H9 (cell line): ENCODE results near the gene DNAJC30. TPM values are rescaled to one million over a fixed set of nuclear protein-coding genes. Genes with fewer than 3 reads are reported as not detected.

Experiments
- DNase-seq: peaks from one replicate; pipeline ENCODE4 v3.0.0-alpha.2; 2017
- H2AFZ ChIP-seq: one replicate; pipeline ENCODE4 v1.6.1; 2013; ENCODE audit warnings: mild to moderate bottlenecking, low read length, control low read depth, moderate library complexity
- H2AK5ac ChIP-seq: 2 replicates; pipeline ENCODE4 v1.6.1; 2013; ENCODE audit warnings: low read length, control low read depth, mixed read lengths; ENCODE audit not compliant: insufficient read length
- H2BK120ac ChIP-seq: one replicate; pipeline ENCODE4 v1.6.1; 2013; ENCODE audit warnings: low read depth, mild to moderate bottlenecking, low read length, control low read depth, inconsistent platforms; ENCODE audit not compliant: poor library complexity, severe bottlenecking
- H2BK12ac ChIP-seq: 2 replicates; pipeline ENCODE4 v1.6.1; 2013; ENCODE audit warnings: low read length, control low read depth, mixed read lengths, low read depth; ENCODE audit not compliant: insufficient read length
- H2BK15ac ChIP-seq: 2 replicates; pipeline ENCODE4 v1.6.1; 2013; ENCODE audit warnings: low read depth, low read length, control low read depth
- H2BK20ac ChIP-seq: one replicate; pipeline ENCODE4 v1.6.1; 2013; ENCODE audit warnings: low read depth, mild to moderate bottlenecking, low read length, control low read depth, inconsistent platforms; ENCODE audit not compliant: poor library complexity, severe bottlenecking
- H2BK5ac ChIP-seq: 2 replicates; pipeline ENCODE4 v1.6.1; 2013; ENCODE audit warnings: low read length, control low read depth, mixed read lengths; ENCODE audit not compliant: insufficient read length
- H3K14ac ChIP-seq: 2 replicates; pipeline ENCODE4 v1.6.1; 2013; ENCODE audit warnings: low read length, control low read depth; ENCODE audit not compliant: insufficient read depth
- H3K18ac ChIP-seq: 2 replicates; pipeline ENCODE4 v1.6.1; 2013; ENCODE audit warnings: low read depth, mild to moderate bottlenecking, mixed read lengths, low read length, control low read depth; ENCODE audit not compliant: insufficient read length
- H3K23ac ChIP-seq: 2 replicates; pipeline ENCODE4 v1.6.1; 2013; ENCODE audit warnings: low read length, control low read depth, mixed read lengths, low read depth; ENCODE audit not compliant: insufficient read length
- H3K23me2 ChIP-seq: 2 replicates; pipeline ENCODE4 v1.6.1; 2013; ENCODE audit warnings: low read depth, mild to moderate bottlenecking, mixed read lengths, low read length, control low read depth; ENCODE audit not compliant: insufficient read length, poor library complexity, severe bottlenecking
- H3K27ac ChIP-seq: 2 replicates; pipeline ENCODE4 v1.5.1; 2013; ENCODE audit warnings: low read length, control low read depth, mixed read lengths, low read depth; ENCODE audit not compliant: insufficient read length
- H3K27me3 ChIP-seq: 2 replicates; pipeline ENCODE4 v1.6.1; 2013; ENCODE audit warnings: low read length, control low read depth, inconsistent platforms; ENCODE audit not compliant: insufficient read depth
- H3K4ac ChIP-seq: 2 replicates; pipeline ENCODE4 v1.6.1; 2013; ENCODE audit warnings: low read depth, mild to moderate bottlenecking, control low read depth, inconsistent platforms, low read length, moderate library complexity
- H3K4me1 ChIP-seq: 2 replicates; pipeline ENCODE4 v1.6.1; 2013; ENCODE audit warnings: low read length, control low read depth, inconsistent platforms; ENCODE audit not compliant: insufficient read depth
- H3K4me2 ChIP-seq: 2 replicates; pipeline ENCODE4 v1.6.1; 2013; ENCODE audit warnings: low read length, control low read depth, mixed read lengths; ENCODE audit not compliant: insufficient read length, insufficient read depth
- H3K56ac ChIP-seq: 2 replicates; pipeline ENCODE4 v1.6.1; 2013; ENCODE audit warnings: low read depth, mild to moderate bottlenecking, mixed read lengths, low read length, control low read depth; ENCODE audit not compliant: insufficient read length
- H3K79me1 ChIP-seq: 2 replicates; pipeline ENCODE4 v1.6.1; 2013; ENCODE audit warnings: low read depth, mild to moderate bottlenecking, moderate library complexity, low read length, control low read depth, inconsistent platforms; ENCODE audit not compliant: insufficient read depth, poor library complexity, severe bottlenecking
- H3K79me2 ChIP-seq: 2 replicates; pipeline ENCODE4 v1.6.1; 2013; ENCODE audit warnings: low read length, control low read depth, inconsistent platforms; ENCODE audit not compliant: insufficient read depth
- H3K9ac ChIP-seq: 2 replicates; pipeline ENCODE4 v1.6.1; 2013; ENCODE audit warnings: low read length, control low read depth, mixed read lengths; ENCODE audit not compliant: insufficient read length; ENCODE audit errors: extremely low read depth
- H3K9me3 ChIP-seq: one replicate; pipeline ENCODE4 v1.6.1; 2013; ENCODE audit warnings: low read depth, low read length, inconsistent platforms; ENCODE audit not compliant: control insufficient read depth
- H3T11ph ChIP-seq: one replicate; pipeline ENCODE4 v1.6.1; 2013; ENCODE audit warnings: mild to moderate bottlenecking, low read length, control low read depth, inconsistent platforms
- H4K20me1 ChIP-seq: one replicate; pipeline ENCODE4 v1.6.1; 2013; ENCODE audit not compliant: control insufficient read depth, insufficient read length, insufficient read depth
- H4K5ac ChIP-seq: 2 replicates; pipeline ENCODE4 v1.6.1; 2013; ENCODE audit warnings: low read depth, mild to moderate bottlenecking, mixed read lengths, low read length, control low read depth; ENCODE audit not compliant: insufficient read length
- H4K8ac ChIP-seq: replicated peaks from 2 replicates; pipeline ENCODE4 v1.6.1; 2013; ENCODE audit warnings: low read length, control low read depth, mixed read lengths, low read depth; ENCODE audit not compliant: insufficient read length
- H4K91ac ChIP-seq: 2 replicates; pipeline ENCODE4 v1.6.1; 2013; ENCODE audit warnings: low read depth, mild to moderate bottlenecking, moderate library complexity, mixed read lengths, low read length, control low read depth; ENCODE audit not compliant: insufficient read length
- H3K27ac Mint-ChIP-seq, 3 experiments: 2 replicates in 2 of 3; 3 replicates in 1 of 3; pipeline ENCODE4 v1.8.0; 2020 to 2021; ENCODE audit warnings: mixed read lengths in 3 of 3, mild to moderate bottlenecking in 1 of 3, moderate library complexity in 1 of 3
- H3K27me3 Mint-ChIP-seq: 2 replicates; pipeline ENCODE4 v1.8.0; 2021; ENCODE audit warnings: low read depth, mild to moderate bottlenecking, moderate library complexity, mixed read lengths
- H3K36me3 Mint-ChIP-seq, 3 experiments: 2 replicates in 2 of 3; 3 replicates in 1 of 3; pipeline ENCODE4 v1.8.0; 2020 to 2021; ENCODE audit warnings: low read depth in 3 of 3, mixed read lengths in 3 of 3; ENCODE audit not compliant: insufficient read depth in 1 of 3
- H3K4me1 Mint-ChIP-seq, 2 experiments: 2 replicates each; pipeline ENCODE4 v1.8.0; 2020; ENCODE audit warnings: mixed read lengths in 2 of 2
- H3K4me3 Mint-ChIP-seq, 2 experiments: 2 replicates in 1 of 2; 3 replicates in 1 of 2; pipeline ENCODE4 v1.8.0; 2020 to 2021; ENCODE audit warnings: mild to moderate bottlenecking in 2 of 2, mixed read lengths in 2 of 2, moderate library complexity in 1 of 2
- H3K9me3 Mint-ChIP-seq, 2 experiments: 2 replicates in 1 of 2; 3 replicates in 1 of 2; pipeline ENCODE4 v1.8.0; 2020; ENCODE audit warnings: mild to moderate bottlenecking in 2 of 2, mixed read lengths in 2 of 2, moderate library complexity in 1 of 2
- CTCF ChIP-seq: fragments of 200-600 bp; sonication (generic); conservative IDR thresholded peaks from 3 replicates; pipeline ENCODE4 v1.8.0; 2021; ENCODE audit warnings: antibody characterized with exemption, mild to moderate bottlenecking
- WGBS: extraction: QIAGEN DNeasy Blood & Tissue Kit; methylation state at CpG from one replicate; pipeline ENCODE4 v1.1.7; 2013; ENCODE audit warnings: missing lambda C conversion rate, low lambda C conversion rate, mixed read lengths; ENCODE audit not compliant: insufficient read length; ENCODE audit errors: extremely low coverage; 5-methylcytosine and 5-hydroxymethylcytosine counted together
- total RNA-seq: library from RNA; stranded (reverse); gene quantifications from 2 replicates; pipeline ENCODE4 v1.2.1, GENCODE V29; 2021

DNAJC30 gene
- total RNA-seq, 1 experiment from 2014 or later: 8.1 TPM

- H4K20me1 ChIP-seq: no peaks in the 10 kb centered on the region
- peaks cover 5 to 6% of the 10 kb centered on the region in 2 experiments for H3K4me1 Mint-ChIP-seq
- H2BK5ac ChIP-seq: no peak overlapping the region
- no peaks in the 10 kb centered on the region for H3K9me3 ChIP-seq
- no peak overlapping the region for H2AFZ ChIP-seq
- no peaks in the 10 kb centered on the region for H3K79me1 ChIP-seq
- H3K23ac ChIP-seq: no peak overlapping the region
- no peak for TF ChIP-seq CTCF
- no peak overlapping the region for H2AK5ac ChIP-seq
- H3K27ac Mint-ChIP-seq: no peak overlapping the region
- no peak for DNase-seq
- H3K79me2 ChIP-seq: no peaks in the 10 kb centered on the region
- no peaks in the 10 kb centered on the region; a peak in 2 of 5 replicates for H3K9me3 Mint-ChIP-seq
- no peaks in the 10 kb centered on the region; the same call in 1 of the 2 replicates for H3K4me1 ChIP-seq
- H3K27me3 Mint-ChIP-seq: peaks cover 33% of the 10 kb centered on the region
- H4K5ac ChIP-seq: no peak overlapping the region
- H3T11ph ChIP-seq: no peak overlapping the region
- H3K27me3 ChIP-seq: no peaks in the 10 kb centered on the region
- no peak overlapping the region for H2BK20ac ChIP-seq
- H4K91ac ChIP-seq: no peak overlapping the region
- H2BK12ac ChIP-seq: no peak overlapping the region
- no peak overlapping the region for H3K4me3 Mint-ChIP-seq
- no peak overlapping the region for H3K14ac ChIP-seq
- H3K23me2 ChIP-seq: no peaks in the 10 kb centered on the region
- no peak overlapping the region for H2BK15ac ChIP-seq
- H3K9ac ChIP-seq: no peak overlapping the region
- no CpG with 5 or more reads among the region's 8 CpGs for WGBS
- no peak overlapping the region for H3K18ac ChIP-seq
- H3K4me2 ChIP-seq: no peak overlapping the region
- H4K8ac ChIP-seq: no peak overlapping the region
- no peak overlapping the region for H2BK120ac ChIP-seq
- no peaks in the 10 kb centered on the region for H3K36me3 Mint-ChIP-seq
- no peak overlapping the region for H3K27ac ChIP-seq
- no peak overlapping the region for H3K56ac ChIP-seq
- H3K4ac ChIP-seq: no peak overlapping the region
These were observed 49.4 kb downstream of the DNAJC30 start for GRCh38 chr7:73633844-73634243.
